Hepatocyte (in vitro differentiated cells): ENCODE measurements around the gene PCDHGC5. TPM values are rescaled to one million over a fixed set of nuclear protein-coding genes. Genes with fewer than 3 reads are reported as not detected.

Experiments
- DNase-seq: peaks from one replicate; pipeline ENCODE4 v3.0.0-alpha.2; 2016; ENCODE audit warnings: low spot score
- H2AFZ ChIP-seq: fragments of 200-600 bp; sonication (generic); 2 replicates; pipeline ENCODE4 v1.6.0; 2016; ENCODE audit warnings: antibody characterized with exemption, mild to moderate bottlenecking
- H3K27ac ChIP-seq: fragments of 200-600 bp; sonication (generic); 2 replicates; pipeline ENCODE4 v1.5.1; 2016; ENCODE audit warnings: mild to moderate bottlenecking
- H3K27me3 ChIP-seq: fragments of 200-600 bp; sonication (generic); 2 replicates; pipeline ENCODE4 v1.6.1; 2016
- H3K36me3 ChIP-seq: fragments of 200-600 bp; sonication (generic); replicated peaks from 2 replicates; pipeline ENCODE4 v1.5.1; 2016; ENCODE audit warnings: low read depth; ENCODE audit not compliant: insufficient read depth
- H3K4me1 ChIP-seq: fragments of 200-600 bp; sonication (generic); 2 replicates; pipeline ENCODE4 v1.5.1; 2016; ENCODE audit warnings: mild to moderate bottlenecking, moderate library complexity; ENCODE audit not compliant: insufficient read depth
- H3K4me2 ChIP-seq: fragments of 200-600 bp; sonication (generic); 2 replicates; pipeline ENCODE4 v1.6.0; 2016
- H3K4me3 ChIP-seq: fragments of 200-600 bp; sonication (generic); 2 replicates; pipeline ENCODE4 v1.5.1; 2016; ENCODE audit warnings: mild to moderate bottlenecking
- H3K79me2 ChIP-seq: fragments of 200-600 bp; sonication (generic); 2 replicates; pipeline ENCODE4 v1.6.0; 2017; ENCODE audit warnings: mild to moderate bottlenecking
- H3K9me2 ChIP-seq: fragments of 200-600 bp; sonication (generic); replicated peaks from 2 replicates; pipeline ENCODE4 v1.6.0; 2017; ENCODE audit warnings: mild to moderate bottlenecking; ENCODE audit not compliant: insufficient read depth
- H3K9me3 ChIP-seq: fragments of 200-600 bp; sonication (generic); 2 replicates; pipeline ENCODE4 v1.5.1; 2016; ENCODE audit warnings: low read depth, mild to moderate bottlenecking
- H4K20me1 ChIP-seq: fragments of 200-600 bp; sonication (generic); 2 replicates; pipeline ENCODE4 v1.6.0; 2016; ENCODE audit warnings: mild to moderate bottlenecking; ENCODE audit not compliant: insufficient read depth, poor library complexity, severe bottlenecking
- CTCF ChIP-seq: fragments of 200-600 bp; sonication (generic); IDR thresholded peaks from 2 replicates; pipeline ENCODE4 v1.5.1; 2016; ENCODE audit warnings: antibody characterized with exemption, mild to moderate bottlenecking; ENCODE audit not compliant: poor library complexity
- EZH2 ChIP-seq: fragments of 200-600 bp; sonication (generic); IDR thresholded peaks from 2 replicates; pipeline ENCODE4 v1.6.1; 2016; ENCODE audit warnings: antibody characterized with exemption, mild to moderate bottlenecking, borderline replicate concordance
- EZH2phosphoT487 ChIP-seq: fragments of 200-600 bp; sonication (generic); IDR thresholded peaks from one replicate; pipeline ENCODE4 v1.6.1; 2018; ENCODE audit warnings: antibody characterized with exemption, mild to moderate bottlenecking, low read depth, moderate library complexity; ENCODE audit not compliant: unreplicated experiment, severe bottlenecking
- WGBS: methylation state at CpG from one replicate; pipeline ENCODE4 v1.1.6; 2016; ENCODE audit warnings: low lambda C conversion rate; ENCODE audit errors: missing lambda C conversion rate; 5-methylcytosine and 5-hydroxymethylcytosine counted together
- polyA plus RNA-seq: library from polyadenylated mRNA; unstranded; fragments of >200 nt; fragmentation: Nextera tagmentation; extraction: Ambion mirVana; gene quantifications from 2 replicates; pipeline ENCODE4 v1.2.1, GENCODE V29; 2016
- total RNA-seq: library from RNA; depleted of rRNA; stranded (reverse); fragments of >200 nt; gene quantifications from 2 replicates; pipeline ENCODE4 v1.2.3, GENCODE V29; 2014

Gene PCDHGC5
- total and polyA plus RNA-seq, 2 experiments from 2014 or later: 0.16 to 1.1 TPM

- no peaks in the 10 kb centered on the region for H3K36me3 ChIP-seq
- no peaks in the 10 kb centered on the region for H4K20me1 ChIP-seq
- 97% methylated on average over 10 of the region's 10 CpGs for WGBS
- TF ChIP-seq EZH2phosphoT487: no peak
- no peak for TF ChIP-seq CTCF
- no peak for TF ChIP-seq EZH2
- H3K4me3 ChIP-seq: no peak overlapping the region
- no peaks in the 10 kb centered on the region for H3K9me2 ChIP-seq
- H3K79me2 ChIP-seq: peaks cover 10% of the 10 kb centered on the region
- H3K27ac ChIP-seq: no peak overlapping the region
- peaks cover 10% of the 10 kb centered on the region for H3K4me1 ChIP-seq
- peaks cover 36% of the 10 kb centered on the region for H3K27me3 ChIP-seq
- no peak overlapping the region for H2AFZ ChIP-seq
- no peak overlapping the region for H3K4me2 ChIP-seq
- no peak for DNase-seq
- no peaks in the 10 kb centered on the region for H3K9me3 ChIP-seq
Measured at GRCh38 chr5:141489841-141490240, 960 bp downstream of the PCDHGC5 start.

- Histone ChIP-seq H2AFZ (no peak overlapping the region), H3K79me2 (peaks cover 7% of the 10 kb centered on the region), H3K36me3 (no peaks in the 10 kb centered on the region), H3K9me2 (no peaks in the 10 kb centered on the region), H4K20me1 (no peaks in the 10 kb centered on the region), H3K9me3 (no peaks in the 10 kb centered on the region), H3K4me1 (peaks cover 14% of the 10 kb centered on the region), H3K27ac (no peak overlapping the region), H3K4me3 (no peak overlapping the region), H3K4me2 (no peak overlapping the region), H3K27me3 (peaks cover 34% of the 10 kb centered on the region)
- TF ChIP-seq EZH2 (no peak), CTCF (no peak), EZH2phosphoT487 (no peak)
- no peak for DNase-seq
- 96% methylated on average over 10 of the region's 10 CpGs for WGBS
Measured at GRCh38 chr5:141490271-141490670, 1.4 kb downstream of the PCDHGC5 start.

- WGBS: 95% methylated on average over 13 of the region's 13 CpGs
- no peak overlapping the region for H3K4me2 ChIP-seq
- no peak overlapping the region for H2AFZ ChIP-seq
- no peak for DNase-seq
- H3K9me3 ChIP-seq: no peaks in the 10 kb centered on the region
- no peak for TF ChIP-seq EZH2phosphoT487
- no peak for TF ChIP-seq EZH2
- no peak for TF ChIP-seq CTCF
- H3K36me3 ChIP-seq: no peaks in the 10 kb centered on the region
- H3K79me2 ChIP-seq: peaks cover 5% of the 10 kb centered on the region
- peaks cover 29% of the 10 kb centered on the region for H3K27me3 ChIP-seq
- H3K4me1 ChIP-seq: peaks cover 19% of the 10 kb centered on the region
- H3K4me3 ChIP-seq: no peak overlapping the region
- H3K9me2 ChIP-seq: no peaks in the 10 kb centered on the region
- no peak overlapping the region for H3K27ac ChIP-seq
- H4K20me1 ChIP-seq: no peaks in the 10 kb centered on the region
Measured at GRCh38 chr5:141490771-141491170, 1.9 kb downstream of the PCDHGC5 start.
